AG09309 (cell line): ENCODE results near the gene PEX10.
A peak's percentile ranks its signal among the peaks of the same experiment; 100 is the strongest.

Source experiments
- DNase-seq: peaks from one replicate; pipeline ENCODE4 v3.0.0-alpha.2; 2010; ENCODE audit warnings: low read depth
- H3K4me3 ChIP-seq: 2 replicates; pipeline ENCODE4 v1.5.1; 2011; ENCODE audit warnings: mild to moderate bottlenecking, low read depth, low read length, moderate library complexity; ENCODE audit not compliant: control insufficient read depth
- CTCF ChIP-seq: IDR thresholded peaks from 2 replicates; pipeline ENCODE4 v1.5.1; 2011; ENCODE audit warnings: mild to moderate bottlenecking, low read depth, low read length, inconsistent platforms; ENCODE audit not compliant: insufficient read depth, control insufficient read depth; ENCODE audit errors: missing control alignments

Gene PEX10

GRCh38 chr1:2407991-2408275 is 4.4 kb downstream of the PEX10 start:
- TF ChIP-seq CTCF: no peak
- no peak for DNase-seq
- no peak overlapping the region for H3K4me3 ChIP-seq

DNA sequence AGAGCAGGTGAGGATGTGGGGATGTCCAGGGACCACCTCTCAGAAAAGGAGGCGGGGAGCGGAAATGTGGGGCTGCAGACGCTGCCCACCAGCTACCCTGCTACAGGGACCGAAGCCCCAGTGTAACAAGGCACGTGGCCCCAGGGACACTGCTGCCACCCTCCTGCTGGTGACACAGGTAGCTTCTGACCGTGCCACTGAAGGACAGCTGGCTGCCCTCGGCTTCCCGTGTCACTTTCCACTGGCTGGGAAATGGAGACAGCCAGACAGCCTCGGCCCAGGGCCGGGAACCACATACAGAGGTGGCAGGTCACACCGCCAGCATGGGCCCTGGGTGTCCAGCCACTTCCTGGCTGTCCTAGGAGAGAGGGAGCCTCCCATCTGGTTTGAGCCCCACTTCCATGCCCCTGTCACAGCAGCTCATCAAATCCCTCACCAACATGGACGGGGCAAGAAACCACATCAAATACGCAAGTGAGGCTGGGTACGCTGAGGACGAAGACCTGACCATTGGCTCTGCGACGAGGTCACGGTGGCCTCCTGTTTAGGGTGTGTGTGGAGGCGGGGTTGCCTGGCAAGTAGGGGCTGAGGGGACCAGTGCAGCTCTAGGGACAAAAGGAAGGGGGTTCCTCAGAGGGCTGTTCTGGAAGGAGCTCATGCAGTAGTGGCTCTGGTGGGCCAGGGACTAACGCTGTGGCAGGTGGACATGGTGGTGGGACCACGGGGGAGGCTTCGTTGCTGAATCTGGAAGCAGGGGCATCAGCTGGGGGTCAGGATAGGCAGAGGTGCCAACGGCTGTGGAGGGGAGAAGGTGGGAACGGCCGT is 5.0 kb downstream of the PEX10 start:
- no peak for TF ChIP-seq CTCF
- H3K4me3 ChIP-seq: no peak overlapping the region
- no peak for DNase-seq

- TF ChIP-seq CTCF: peak; percentile 14
- DNase-seq: no peak
- H3K4me3 ChIP-seq: no peak overlapping the region
Measured at GRCh38 chr1:2406451-2407041, 5.8 kb downstream of the PEX10 start.

GRCh38 chr1:2405588-2406295 is 6.6 kb downstream of the PEX10 start:
- no peak for TF ChIP-seq CTCF
- no peak overlapping the region for H3K4me3 ChIP-seq
- no peak for DNase-seq

GRCh38 chr1:2404890-2405511 is 7.4 kb downstream of the PEX10 start:
- TF ChIP-seq CTCF: no peak
- DNase-seq: no peak
- H3K4me3 ChIP-seq: no peak overlapping the region

DNA sequence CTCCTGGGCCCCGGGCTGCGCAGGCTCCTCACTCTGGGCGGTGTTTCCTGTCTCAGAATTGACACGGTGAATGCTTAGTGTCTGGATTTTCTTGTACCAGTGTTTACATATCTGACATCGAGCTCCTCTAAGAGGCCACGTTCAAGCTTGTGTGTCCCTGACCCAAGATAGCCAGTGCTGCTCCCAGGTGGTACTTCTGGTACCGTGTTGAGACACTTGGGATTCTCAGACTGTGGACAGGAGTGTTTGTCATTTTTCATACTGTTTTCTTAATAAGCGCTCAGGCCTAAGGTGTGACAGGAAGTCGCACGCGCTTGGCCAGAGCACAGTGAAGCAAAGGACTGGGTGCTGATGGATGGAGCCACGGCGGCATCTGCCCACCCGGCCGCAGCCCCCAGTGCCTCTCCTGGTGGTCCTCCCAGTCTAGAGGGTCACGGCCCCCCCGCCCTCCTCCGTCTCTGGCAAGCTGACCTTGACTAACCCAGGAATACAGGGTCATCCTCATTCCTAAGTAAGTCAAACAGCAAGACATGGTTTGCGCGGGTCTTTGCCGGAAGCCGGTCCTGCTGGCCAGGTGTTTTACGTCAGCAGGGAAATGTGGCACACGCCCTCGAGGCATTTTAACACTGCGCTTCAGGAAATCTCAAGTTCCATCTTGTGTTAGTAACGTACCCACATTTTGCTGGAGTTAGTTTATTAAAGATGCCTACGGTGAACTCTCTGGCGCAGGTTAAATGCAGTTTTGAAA is 8.0 kb downstream of the PEX10 start:
- no peak for DNase-seq
- TF ChIP-seq CTCF: no peak
- H3K4me3 ChIP-seq: no peak overlapping the region
